GM12801 (cell line): ENCODE data around the gene APOBEC3G.

ENCODE experiments used
- CTCF ChIP-seq: IDR thresholded peaks from one replicate; pipeline ENCODE4 v1.5.1; 2011; ENCODE audit warnings: control low read depth; ENCODE audit not compliant: insufficient read length; ENCODE audit errors: extremely low read depth

Gene APOBEC3G

GRCh38 chr22:39041908-39042307 is 35.2 kb upstream of the APOBEC3G start:
- no peak for TF ChIP-seq CTCF

GRCh38 chr22:39055658-39056057 is 21.4 kb upstream of the APOBEC3G start:
- no peak for TF ChIP-seq CTCF

- TF ChIP-seq CTCF: no peak
These were observed 8.9 kb upstream of the APOBEC3G start for GRCh38 chr22:39068033-39068785.

GRCh38 chr22:39070186-39070585 is 6.9 kb upstream of the APOBEC3G start:
- no peak for TF ChIP-seq CTCF

GRCh38 chr22:39073981-39074380 is 3.1 kb upstream of the APOBEC3G start:
- TF ChIP-seq CTCF: no peak

GRCh38 chr22:39078329-39078728 is 1.3 kb downstream of the APOBEC3G start:
- no peak for TF ChIP-seq CTCF

- TF ChIP-seq CTCF: no peak
These were observed 3.1 kb downstream of the APOBEC3G start for GRCh38 chr22:39080052-39080762.
